ENCODE results near the gene TRAPPC5. TPM values are rescaled to one million over a fixed set of nuclear protein-coding genes. Genes with fewer than 3 reads are reported as not detected.

Gene TRAPPC5
- total and polyA plus RNA-seq, 2 experiments from 2014 or later = 78.3 to 252 TPM

GRCh38 chr19:7648265-7649014 lies 32.2 kb upstream of the TRAPPC5 start:
- H3K27me3 Mint-ChIP-seq (ENCODE audit: insufficient read depth, low read depth, poor library complexity) = peaks cover 29% of the 10 kb centered on the region
- DNase-seq (ENCODE audit: low spot score) = no peak
- Histone ChIP-seq H3K27me3 (ENCODE audit: insufficient read depth) (peaks cover 19% of the 10 kb centered on the region), H3K9me2 (ENCODE audit: insufficient read depth) (no peaks in the 10 kb centered on the region), H2AFZ (no peak overlapping the region), H3K4me3 (no peak overlapping the region), H3K4me2 (no peak overlapping the region), H4K20me1 (replicated peaks; ENCODE audit: insufficient read depth) (no peaks in the 10 kb centered on the region; the same call in 1 of the 2 replicates), H3K36me3 (ENCODE audit: insufficient read depth) (no peaks in the 10 kb centered on the region), H3K27ac (ENCODE audit: low read depth) (no peak overlapping the region), H3K79me2 (replicated peaks; ENCODE audit: insufficient read depth) (no peaks in the 10 kb centered on the region), H3F3A (replicated peaks; ENCODE audit: low read depth) (no peaks in the 10 kb centered on the region), H3K4me1 (ENCODE audit: insufficient read depth) (no peaks in the 10 kb centered on the region)
- peaks cover 3% of the 10 kb centered on the region; the same call in 1 of the 3 replicates for H3K36me3 Mint-ChIP-seq (ENCODE audit: low read depth)
- no peak for ATAC-seq
- no peak overlapping the region for H3K4me3 Mint-ChIP-seq
- peaks cover 7% of the 10 kb centered on the region; the same call in 1 of the 3 replicates for H3K4me1 Mint-ChIP-seq
- no peak for TF ChIP-seq ETS1 (IDR thresholded peaks at IDR 0.05)
- no peak for TF ChIP-seq CREB1 (CRISPR knock-in tag; IDR thresholded peaks at IDR 0.05; ENCODE audit: low read depth)
- no peak for TF ChIP-seq REST (IDR thresholded peaks at IDR 0.05; ENCODE audit: unreplicated experiment)
- TF ChIP-seq STAT1 (IDR thresholded peaks at IDR 0.05; ENCODE audit: unreplicated experiment) = no peak
- no peak for TF ChIP-seq EZH2phosphoT487 (IDR thresholded peaks at IDR 0.05; ENCODE audit: unreplicated experiment)
- TF ChIP-seq EZH2 (IDR thresholded peaks at IDR 0.05; ENCODE audit: low read depth, unreplicated experiment) = no peak
- no peak for TF ChIP-seq NANOG (IDR thresholded peaks at IDR 0.05; ENCODE audit: borderline replicate concordance)
- no peak for TF ChIP-seq ZNF114 (CRISPR knock-in tag; IDR thresholded peaks at IDR 0.05)
- H3K9me3 Mint-ChIP-seq = no peaks in the 10 kb centered on the region
- no peak overlapping the region for H3K27ac Mint-ChIP-seq

- Histone ChIP-seq H3K27ac (ENCODE audit: low read depth) (no peak overlapping the region), H4K20me1 (replicated peaks; ENCODE audit: insufficient read depth) (no peaks in the 10 kb centered on the region; the same call in 1 of the 2 replicates), H3K79me2 (replicated peaks; ENCODE audit: insufficient read depth) (no peaks in the 10 kb centered on the region), H2AFZ (no peak overlapping the region), H3K9me2 (ENCODE audit: insufficient read depth) (no peaks in the 10 kb centered on the region), H3K4me1 (ENCODE audit: insufficient read depth) (no peaks in the 10 kb centered on the region), H3K27me3 (ENCODE audit: insufficient read depth) (peaks cover 27% of the 10 kb centered on the region), H3K36me3 (ENCODE audit: insufficient read depth) (no peaks in the 10 kb centered on the region), H3F3A (replicated peaks; ENCODE audit: low read depth) (no peaks in the 10 kb centered on the region), H3K4me2 (no peak overlapping the region), H3K4me3 (no peak overlapping the region)
- DNase-seq (ENCODE audit: low spot score) (no peak), ATAC-seq (no peak)
- no peak overlapping the region for H3K27ac Mint-ChIP-seq
- no peak overlapping the region for H3K4me3 Mint-ChIP-seq
- H3K27me3 Mint-ChIP-seq (ENCODE audit: insufficient read depth, low read depth, poor library complexity) = peaks cover 25% of the 10 kb centered on the region
- H3K36me3 Mint-ChIP-seq (ENCODE audit: low read depth) = peaks cover 3% of the 10 kb centered on the region; the same call in 1 of the 3 replicates
- peaks cover 7% of the 10 kb centered on the region; the same call in 1 of the 3 replicates for H3K4me1 Mint-ChIP-seq
- H3K9me3 Mint-ChIP-seq = no peaks in the 10 kb centered on the region
- TF ChIP-seq EZH2 (IDR thresholded peaks at IDR 0.05; ENCODE audit: low read depth, unreplicated experiment) (no peak), POLR2AphosphoS5 (IDR thresholded peaks at IDR 0.05; ENCODE audit: low read depth) (no peak), JUNB (IDR thresholded peaks at IDR 0.05; ENCODE audit: unreplicated experiment) (no peak), ZNF331 (CRISPR knock-in tag; IDR thresholded peaks at IDR 0.05; ENCODE audit: low read depth) (no peak), ETS1 (IDR thresholded peaks at IDR 0.05) (no peak), CREB1 (CRISPR knock-in tag; IDR thresholded peaks at IDR 0.05; ENCODE audit: low read depth) (no peak), REST (IDR thresholded peaks at IDR 0.05; ENCODE audit: unreplicated experiment) (no peak)
Observed at GRCh38 chr19:7650148-7650547, 30.5 kb upstream of the TRAPPC5 start.
